Skeletal muscle satellite cell (primary cell): ENCODE measurements around the gene TSPAN13.
A peak's percentile ranks its signal among the peaks of the same experiment; 100 is the strongest.
"Not testable (repeated sequence)": the region's sequence is repeated elsewhere in the genome, so short reads cannot be mapped to it uniquely, and the experiment has no call there.

ENCODE experiments used
- H3K27me3 ChIP-seq: 2 replicates; pipeline ENCODE4 v1.7.0; 2013; ENCODE audit warnings: low read length; ENCODE audit not compliant: control insufficient read depth, insufficient read depth
- H3K36me3 ChIP-seq: 2 replicates; pipeline ENCODE4 v1.7.0; 2013; ENCODE audit warnings: mild to moderate bottlenecking, control low read depth, low read length; ENCODE audit not compliant: insufficient read depth
- H3K4me1 ChIP-seq: 2 replicates; pipeline ENCODE4 v1.7.0; 2013; ENCODE audit warnings: low read length; ENCODE audit not compliant: control insufficient read depth, insufficient read depth
- H3K4me2 ChIP-seq: 2 replicates; pipeline ENCODE4 v1.7.0; 2013; ENCODE audit warnings: mild to moderate bottlenecking, low read length
- H3K4me3 ChIP-seq: 2 replicates; pipeline ENCODE4 v1.7.0; 2013; ENCODE audit warnings: low read length
- H3K9ac ChIP-seq: 2 replicates; pipeline ENCODE4 v1.7.0; 2013; ENCODE audit warnings: mild to moderate bottlenecking, low read depth, low read length, moderate library complexity
- H3K9me3 ChIP-seq: replicated peaks from 2 replicates; pipeline ENCODE4 v1.7.0; 2013; ENCODE audit warnings: mild to moderate bottlenecking, control low read depth, low read length

The TSPAN13 gene

DNA sequence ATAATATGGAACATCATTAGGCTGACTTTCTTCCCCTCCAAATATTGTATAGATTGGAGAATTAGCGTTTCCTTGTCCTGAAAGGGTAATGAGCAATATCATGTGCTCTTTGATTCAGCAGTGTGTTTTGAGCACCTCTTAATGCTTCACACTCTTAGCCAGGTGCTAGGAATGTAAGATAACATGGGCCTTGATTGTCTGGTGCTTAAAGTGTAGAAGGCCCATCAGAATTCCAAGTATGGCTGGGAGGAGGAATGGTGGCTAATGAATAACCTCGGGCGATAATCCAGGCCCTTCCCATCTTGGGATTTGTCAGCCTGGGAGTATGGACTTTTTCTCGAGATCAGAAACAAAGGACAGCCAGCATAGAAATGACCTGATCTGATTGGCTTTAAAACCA lies 8.6 kb downstream of the TSPAN13 start:
- Histone ChIP-seq H3K9me3 (no peaks in the 10 kb centered on the region), H3K4me3 (no peak overlapping the region), H3K4me2 (no peak overlapping the region), H3K9ac (no peak overlapping the region), H3K27me3 (no peaks in the 10 kb centered on the region), H3K4me1 (no peaks in the 10 kb centered on the region), H3K36me3 (no peaks in the 10 kb centered on the region)

- Histone ChIP-seq H3K4me2 (no peak overlapping the region), H3K9ac (no peak overlapping the region), H3K9me3 (no peaks in the 10 kb centered on the region), H3K36me3 (no peaks in the 10 kb centered on the region), H3K4me1 (no peaks in the 10 kb centered on the region), H3K27me3 (no peaks in the 10 kb centered on the region), H3K4me3 (no peak overlapping the region)
These were observed 11.4 kb downstream of the TSPAN13 start for GRCh38 chr7:16764942-16765341.

DNA sequence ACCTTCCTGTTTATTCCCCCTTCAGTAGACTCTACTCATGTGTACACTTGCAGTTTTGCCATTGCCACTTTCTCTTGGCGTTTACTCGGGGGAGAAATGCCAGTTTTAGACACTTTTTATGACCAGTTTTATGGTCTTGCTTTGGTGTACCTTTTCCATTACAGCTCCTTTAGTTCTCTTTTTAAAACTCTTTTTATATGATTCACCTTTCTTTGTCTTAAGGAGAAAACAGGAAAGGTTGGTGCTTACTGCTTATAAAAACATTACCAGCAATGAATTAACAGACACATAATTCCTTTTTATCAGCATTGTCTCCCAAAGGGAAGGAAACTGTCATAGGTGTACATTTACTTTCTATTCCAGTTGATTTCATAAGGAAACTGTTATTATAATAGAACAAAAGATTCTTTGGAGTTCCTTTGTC lies 11.9 kb downstream of the TSPAN13 start:
- H3K4me2 ChIP-seq = no peak overlapping the region
- no peak overlapping the region for H3K9ac ChIP-seq
- H3K36me3 ChIP-seq = no peaks in the 10 kb centered on the region
- H3K4me3 ChIP-seq = no peak overlapping the region
- no peaks in the 10 kb centered on the region for H3K9me3 ChIP-seq
- H3K27me3 ChIP-seq = no peaks in the 10 kb centered on the region
- H3K4me1 ChIP-seq = no peaks in the 10 kb centered on the region

DNA sequence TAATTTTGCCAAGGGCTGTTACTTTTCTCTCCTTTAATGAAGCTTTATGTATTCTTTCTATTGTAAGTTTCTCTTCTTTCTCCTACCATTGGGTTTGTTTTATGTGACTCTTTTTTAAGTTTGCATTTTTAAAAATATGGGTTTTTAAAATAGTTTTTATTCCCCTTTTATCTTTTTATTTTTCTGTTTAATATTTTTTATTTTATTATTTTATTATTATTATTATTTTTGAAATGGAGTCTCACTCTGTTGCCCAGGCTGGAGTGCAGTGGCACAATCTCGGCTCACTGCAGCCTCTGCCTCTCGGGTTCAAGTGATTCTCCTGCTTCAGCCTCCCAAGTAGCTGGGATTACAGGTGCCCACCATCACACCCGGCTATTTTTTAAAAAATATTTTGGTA lies 16.4 kb downstream of the TSPAN13 start:
- H3K9ac ChIP-seq, H3K4me3 ChIP-seq, H3K4me1 ChIP-seq, H3K36me3 ChIP-seq, H3K9me3 ChIP-seq, H3K4me2 ChIP-seq, H3K27me3 ChIP-seq: not testable (repeated sequence)

DNA sequence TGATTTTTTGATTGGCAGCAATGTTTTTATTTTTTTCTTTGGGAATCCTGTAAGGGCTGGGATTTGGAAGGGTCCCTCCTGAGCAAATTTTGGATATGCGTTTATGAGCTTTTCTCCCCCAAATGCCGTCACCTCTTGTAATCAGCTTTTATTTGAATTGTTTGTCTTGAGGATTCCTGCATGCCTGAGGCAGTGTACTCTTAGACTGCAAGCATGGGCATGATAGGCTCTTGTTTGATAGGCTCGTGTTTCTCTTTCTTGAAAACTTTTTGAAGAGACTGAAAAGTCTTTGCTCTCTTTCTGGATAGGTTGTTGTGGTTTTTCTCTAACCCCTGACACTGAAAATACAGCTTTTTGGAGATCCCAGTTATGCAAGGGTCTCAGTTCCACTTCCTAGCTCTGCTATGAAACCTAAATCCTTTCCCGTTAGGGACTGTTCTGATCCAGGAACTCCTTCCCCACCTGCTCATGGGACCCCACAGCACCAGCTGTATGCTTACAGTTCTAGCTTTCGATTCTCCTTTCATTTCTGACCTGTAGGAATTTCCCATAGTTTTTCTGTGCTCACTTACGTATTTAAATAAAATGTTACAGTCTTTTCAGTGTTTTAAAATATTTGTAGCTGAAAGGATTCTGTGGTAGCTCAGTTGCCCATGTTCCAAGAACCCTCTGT lies 17.2 kb downstream of the TSPAN13 start:
- peak overlapping the region; percentile 25 for H3K4me2 ChIP-seq
- no peaks in the 10 kb centered on the region for H3K9me3 ChIP-seq
- no peaks in the 10 kb centered on the region for H3K36me3 ChIP-seq
- no peak overlapping the region for H3K4me3 ChIP-seq
- no peaks in the 10 kb centered on the region for H3K27me3 ChIP-seq
- H3K9ac ChIP-seq = no peak overlapping the region
- H3K4me1 ChIP-seq = no peaks in the 10 kb centered on the region

- Histone ChIP-seq H3K4me3 (no peak overlapping the region), H3K4me1 (no peaks in the 10 kb centered on the region), H3K9me3 (no peaks in the 10 kb centered on the region), H3K36me3 (no peaks in the 10 kb centered on the region), H3K9ac (no peak overlapping the region), H3K4me2 (no peak overlapping the region), H3K27me3 (no peaks in the 10 kb centered on the region)
These were observed 19.8 kb downstream of the TSPAN13 start for GRCh38 chr7:16773326-16773725.

DNA sequence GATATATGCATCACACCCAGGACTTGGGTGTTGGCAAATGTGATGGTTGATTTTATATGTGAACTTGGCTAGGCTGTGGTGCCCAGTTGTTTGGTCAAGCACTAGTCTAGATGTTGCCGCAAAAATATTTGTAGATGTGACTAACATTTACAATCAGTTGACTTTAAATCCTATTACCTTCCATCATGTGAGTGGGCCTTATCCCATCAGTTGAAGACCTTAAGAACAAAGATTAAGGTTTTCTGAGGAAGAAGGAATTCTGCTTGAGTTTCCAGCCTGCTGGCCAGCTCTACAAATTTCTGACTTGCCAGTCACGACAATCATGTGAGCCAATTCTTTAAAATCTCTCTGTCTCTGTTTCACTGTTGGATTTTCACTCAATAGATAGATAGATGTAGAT lies 20.3 kb downstream of the TSPAN13 start:
- Histone ChIP-seq H3K4me2 (no peak overlapping the region), H3K4me3 (no peak overlapping the region), H3K9ac (no peak overlapping the region), H3K4me1 (no peaks in the 10 kb centered on the region), H3K9me3 (no peaks in the 10 kb centered on the region), H3K27me3 (no peaks in the 10 kb centered on the region), H3K36me3 (no peaks in the 10 kb centered on the region)

DNA sequence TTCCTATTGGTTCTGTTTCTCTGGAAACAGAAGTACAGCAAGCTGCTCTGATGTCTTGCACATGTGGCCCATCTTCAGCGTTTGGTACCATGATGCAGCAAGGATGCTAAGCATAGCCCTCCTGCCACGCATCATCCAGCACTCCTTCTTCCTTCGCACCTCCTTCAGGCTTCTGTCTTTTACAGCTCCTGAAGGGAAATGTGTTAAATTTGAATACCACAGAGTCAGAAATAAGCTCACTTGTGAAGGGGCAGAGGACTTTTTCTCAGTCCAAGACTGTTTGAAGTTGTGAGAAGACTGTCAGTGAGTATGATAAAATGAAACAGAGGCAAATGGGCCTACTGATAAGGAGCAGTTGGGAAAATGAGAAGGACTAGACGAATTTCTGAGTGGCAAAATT lies 20.7 kb downstream of the TSPAN13 start:
- H3K9ac ChIP-seq = no peak overlapping the region
- H3K4me2 ChIP-seq = no peak overlapping the region
- no peaks in the 10 kb centered on the region for H3K27me3 ChIP-seq
- no peaks in the 10 kb centered on the region for H3K36me3 ChIP-seq
- H3K9me3 ChIP-seq = no peaks in the 10 kb centered on the region
- no peak overlapping the region for H3K4me3 ChIP-seq
- no peaks in the 10 kb centered on the region for H3K4me1 ChIP-seq

- Histone ChIP-seq H3K4me1 (no peaks in the 10 kb centered on the region), H3K36me3 (no peaks in the 10 kb centered on the region), H3K9ac (no peak overlapping the region)
These were observed 21.4 kb downstream of the TSPAN13 start for GRCh38 chr7:16774986-16775385.

DNA sequence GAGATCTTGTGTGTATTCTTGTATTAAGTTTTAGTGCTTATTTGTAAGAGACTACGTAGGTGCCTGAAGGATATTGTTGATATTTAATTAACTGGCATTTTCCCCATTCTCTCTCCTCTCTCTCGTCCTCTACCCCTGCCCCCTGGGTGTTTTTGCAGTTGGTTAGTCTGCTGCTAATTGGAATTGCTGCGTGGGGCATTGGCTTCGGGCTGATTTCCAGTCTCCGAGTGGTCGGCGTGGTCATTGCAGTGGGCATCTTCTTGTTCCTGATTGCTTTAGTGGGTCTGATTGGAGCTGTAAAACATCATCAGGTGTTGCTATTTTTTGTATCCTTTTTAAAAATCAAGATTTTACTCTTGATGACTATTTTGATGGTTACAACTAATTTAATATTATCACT lies 22.5 kb downstream of the TSPAN13 start:
- H3K27me3 ChIP-seq = no peaks in the 10 kb centered on the region
- no peak overlapping the region for H3K9ac ChIP-seq
- no peak overlapping the region for H3K4me3 ChIP-seq
- no peaks in the 10 kb centered on the region for H3K4me1 ChIP-seq
- no peaks in the 10 kb centered on the region for H3K36me3 ChIP-seq
- H3K9me3 ChIP-seq = no peaks in the 10 kb centered on the region
- no peak overlapping the region for H3K4me2 ChIP-seq

More at GRCh38 chr7:16774986-16775385, 21.4 kb downstream of the TSPAN13 start:
- no peaks in the 10 kb centered on the region for H3K27me3 ChIP-seq
- no peak overlapping the region for H3K4me2 ChIP-seq
- no peaks in the 10 kb centered on the region for H3K9me3 ChIP-seq
- H3K4me3 ChIP-seq = no peak overlapping the region

DNA sequence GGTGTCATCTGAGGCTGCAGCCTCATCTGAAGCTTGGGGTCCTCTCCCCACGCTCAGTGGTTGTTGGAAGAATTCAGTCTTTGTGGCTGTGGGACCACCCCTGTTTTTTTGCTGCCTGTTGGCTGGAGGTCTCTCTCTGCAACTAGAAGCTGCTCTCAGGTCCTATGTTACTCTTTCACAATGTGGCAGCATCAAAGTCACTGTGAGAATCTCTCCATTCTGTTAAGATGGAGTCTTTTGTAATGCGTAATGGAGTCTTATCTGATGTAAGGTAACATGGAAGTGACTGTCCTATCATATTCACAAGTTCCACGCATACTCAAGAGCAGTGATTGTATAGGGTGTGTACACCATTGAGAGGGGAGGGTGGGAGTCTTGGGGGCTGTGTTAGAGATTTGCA lies 24.9 kb downstream of the TSPAN13 start:
- Histone ChIP-seq H3K9ac (no peak overlapping the region), H3K4me1 (no peaks in the 10 kb centered on the region), H3K9me3 (no peaks in the 10 kb centered on the region), H3K4me3 (no peak overlapping the region), H3K27me3 (no peaks in the 10 kb centered on the region), H3K36me3 (no peaks in the 10 kb centered on the region), H3K4me2 (no peak overlapping the region)

DNA sequence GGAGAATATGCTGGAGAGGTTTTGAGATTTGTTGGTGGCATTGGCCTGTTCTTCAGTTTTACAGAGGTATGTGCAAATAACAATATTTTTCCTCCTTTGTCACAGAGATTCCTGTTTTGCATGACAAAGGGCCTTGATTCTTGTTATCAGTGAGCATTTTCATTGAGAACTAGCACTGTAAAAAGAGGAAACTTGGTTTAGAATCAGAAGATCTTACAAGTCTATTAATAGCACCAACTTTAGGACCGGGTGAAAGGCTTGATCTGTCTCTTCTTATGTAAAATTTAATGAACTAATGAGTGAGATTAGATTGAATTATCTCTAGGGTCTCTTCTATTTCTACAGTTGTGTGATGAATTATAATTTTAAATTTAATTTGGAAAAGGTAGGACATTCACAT lies 25.5 kb downstream of the TSPAN13 start:
- Histone ChIP-seq H3K36me3 (no peaks in the 10 kb centered on the region), H3K4me2 (no peak overlapping the region), H3K9ac (no peak overlapping the region), H3K4me1 (no peaks in the 10 kb centered on the region), H3K27me3 (no peaks in the 10 kb centered on the region), H3K4me3 (no peak overlapping the region), H3K9me3 (no peaks in the 10 kb centered on the region)
